HFFc6 (cell line): Measurements from ENCODE around the gene ZNF688. TPM values are rescaled to one million over a fixed set of nuclear protein-coding genes. Genes with fewer than 3 reads are reported as not detected.

ENCODE experiments used
- DNase-seq: peaks from one replicate; pipeline ENCODE4 v3.0.0-alpha.2; 2018
- H3K27ac Mint-ChIP-seq: 2 replicates; pipeline ENCODE4 v1.8.0; 2020; ENCODE audit warnings: mild to moderate bottlenecking, mixed read lengths
- H3K27me3 Mint-ChIP-seq: 2 replicates; pipeline ENCODE4 v1.8.0; 2021; ENCODE audit warnings: mild to moderate bottlenecking, moderate library complexity, mixed read lengths; ENCODE audit not compliant: insufficient read depth
- H3K36me3 Mint-ChIP-seq: 2 replicates; pipeline ENCODE4 v1.8.0; 2021; ENCODE audit warnings: low read depth, mixed read lengths
- H3K4me1 Mint-ChIP-seq: 2 replicates; pipeline ENCODE4 v1.8.0; 2020; ENCODE audit warnings: low read depth, mixed read lengths
- H3K4me3 Mint-ChIP-seq: 2 replicates; pipeline ENCODE4 v1.8.0; 2020; ENCODE audit warnings: mild to moderate bottlenecking, moderate library complexity, mixed read lengths
- H3K9me3 Mint-ChIP-seq: 2 replicates; pipeline ENCODE4 v1.8.0; 2020; ENCODE audit warnings: mild to moderate bottlenecking, mixed read lengths
- CTCF ChIP-seq: fragments of 200-600 bp; sonication (generic); IDR thresholded peaks from 2 replicates; pipeline ENCODE4 v1.5.0; 2021; ENCODE audit warnings: antibody characterized with exemption, mild to moderate bottlenecking
- total RNA-seq, 6 experiments: library from RNA; stranded (reverse); fragmentation: NEBNext Ultra II Directional; extraction: Animal tissue kit (Norgen Biotek cat#: 25700); gene quantifications; 2 replicates in 1 of 6; 3 replicates in 5 of 6; pipeline ENCODE4 v1.2.3, GENCODE V29; 2021

ZNF688 gene
- total RNA-seq, 6 experiments from 2014 or later, result 5.9 to 10.4 (median 7.6) TPM

- H3K4me3 Mint-ChIP-seq, result peak within 1 kb of the TSS; percentile 88
- TF ChIP-seq CTCF, result no peak
- peaks cover 10% of the 10 kb centered on the region for H3K36me3 Mint-ChIP-seq
- peak within 1 kb of the TSS; percentile 97 for H3K27ac Mint-ChIP-seq
- H3K27me3 Mint-ChIP-seq, result peaks cover 4% of the 10 kb centered on the region; the same call in 1 of the 2 replicates
- H3K9me3 Mint-ChIP-seq, result no peaks in the 10 kb centered on the region
- peak; percentile 95 for DNase-seq
- H3K4me1 Mint-ChIP-seq, result peaks cover 12% of the 10 kb centered on the region
Observed at GRCh38 chr16:30609926-30610839, 38.7 kb upstream of the ZNF688 start, which contains the start of gene ZNF689. Gene ZNF689 (minus strand): TSS chr16:30610389. CDS start chr16:30610041, 348 bp downstream.

GRCh38 chr16:30609002-30609925, 37.8 kb upstream of the ZNF688 start:
- DNase-seq, result no peak
- peak overlapping the region; percentile 97 for H3K27ac Mint-ChIP-seq
- H3K4me1 Mint-ChIP-seq, result peaks cover 12% of the 10 kb centered on the region
- no peak for TF ChIP-seq CTCF
- H3K4me3 Mint-ChIP-seq, result peak overlapping the region; percentile 88
- no peaks in the 10 kb centered on the region for H3K9me3 Mint-ChIP-seq
- peaks cover 4% of the 10 kb centered on the region; the same call in 1 of the 2 replicates for H3K27me3 Mint-ChIP-seq
- peaks cover 16% of the 10 kb centered on the region for H3K36me3 Mint-ChIP-seq

GRCh38 chr16:30606004-30606403, 34.5 kb upstream of the ZNF688 start:
- no peaks in the 10 kb centered on the region for H3K9me3 Mint-ChIP-seq

DNA sequence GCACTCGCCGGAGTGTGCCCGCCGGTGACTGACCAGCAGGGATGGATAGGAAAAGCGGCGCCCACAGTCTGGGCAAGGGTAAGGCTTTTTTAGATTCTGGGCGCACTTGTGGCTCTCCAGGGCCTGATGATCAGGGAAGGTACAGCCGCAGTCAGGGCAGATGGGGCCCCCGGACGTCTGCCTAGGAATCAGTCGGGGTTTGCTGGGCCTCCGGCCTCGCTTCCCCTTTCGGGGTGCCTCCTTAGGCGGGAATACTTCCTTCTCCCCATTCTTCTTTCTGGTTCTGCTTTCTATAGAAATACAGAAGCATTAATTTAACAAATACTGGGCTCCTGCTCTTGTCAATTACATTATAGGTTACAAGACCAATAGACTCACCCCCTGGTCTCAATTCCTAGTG, 33.6 kb upstream of the ZNF688 start:
- DNase-seq, result no peak
- Mint-ChIP-seq H3K4me3 (no peak overlapping the region), H3K27me3 (peaks cover 1% of the 10 kb centered on the region; the same call in 1 of the 2 replicates), H3K4me1 (peaks cover 24% of the 10 kb centered on the region), H3K36me3 (peaks cover 22% of the 10 kb centered on the region), H3K9me3 (no peaks in the 10 kb centered on the region), H3K27ac (no peak overlapping the region)
- TF ChIP-seq CTCF, result no peak

More at GRCh38 chr16:30606004-30606403, 34.5 kb upstream of the ZNF688 start:
- Mint-ChIP-seq H3K36me3 (peaks cover 22% of the 10 kb centered on the region), H3K4me3 (no peak overlapping the region), H3K27me3 (peaks cover 4% of the 10 kb centered on the region; the same call in 1 of the 2 replicates), H3K27ac (no peak overlapping the region), H3K4me1 (peaks cover 32% of the 10 kb centered on the region)
- TF ChIP-seq CTCF, result no peak
- no peak for DNase-seq

DNA sequence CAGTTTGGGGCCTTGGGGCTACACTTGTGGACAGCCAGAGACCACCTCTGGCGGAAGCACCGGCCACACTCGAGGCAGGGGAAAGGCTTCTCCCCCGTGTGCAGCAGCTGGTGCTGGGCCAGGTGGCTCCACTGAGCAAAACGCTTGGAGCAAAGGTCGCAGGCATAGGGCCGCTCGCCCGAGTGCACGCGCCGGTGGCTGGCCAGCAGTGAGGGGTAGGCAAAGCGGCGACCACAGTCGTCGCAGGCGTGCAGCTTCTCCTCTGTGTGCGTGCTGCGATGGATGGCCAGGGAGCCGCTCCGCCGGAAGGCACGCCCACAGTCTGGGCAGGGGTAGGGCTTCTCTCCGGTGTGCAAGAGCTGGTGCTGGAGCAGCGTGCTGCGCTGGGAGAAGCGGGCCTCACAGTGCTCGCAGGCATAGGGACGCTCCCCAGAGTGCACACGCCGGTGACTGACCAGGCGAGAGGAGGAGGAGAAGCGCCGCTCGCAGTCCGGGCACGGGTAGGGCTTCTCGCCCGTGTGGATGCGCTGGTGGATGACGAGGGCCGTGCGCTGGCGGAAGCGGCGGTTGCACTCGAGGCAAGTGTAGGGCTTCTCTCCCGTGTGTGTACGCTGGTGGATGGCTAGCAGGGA, 32.9 kb upstream of the ZNF688 start:
- no peak for DNase-seq
- Mint-ChIP-seq H3K27me3 (no peaks in the 10 kb centered on the region), H3K4me3 (no peak overlapping the region), H3K4me1 (peaks cover 24% of the 10 kb centered on the region), H3K27ac (no peak overlapping the region), H3K9me3 (no peaks in the 10 kb centered on the region), H3K36me3 (peaks cover 22% of the 10 kb centered on the region)
- no peak for TF ChIP-seq CTCF
